C1 segment of cervical spinal cord (tissue), 14 donors: ENCODE results near the gene CEP72.
"Not testable (repeated sequence)": the region's sequence is repeated elsewhere in the genome, so short reads cannot be mapped to it uniquely, and the experiment has no call there.

ENCODE experiments used
- DNase-seq, 14 donors: peaks; one replicate each; lab custom pipeline; 2025; lab: John Stamatoyannopoulos, UW

Gene CEP72

DNA sequence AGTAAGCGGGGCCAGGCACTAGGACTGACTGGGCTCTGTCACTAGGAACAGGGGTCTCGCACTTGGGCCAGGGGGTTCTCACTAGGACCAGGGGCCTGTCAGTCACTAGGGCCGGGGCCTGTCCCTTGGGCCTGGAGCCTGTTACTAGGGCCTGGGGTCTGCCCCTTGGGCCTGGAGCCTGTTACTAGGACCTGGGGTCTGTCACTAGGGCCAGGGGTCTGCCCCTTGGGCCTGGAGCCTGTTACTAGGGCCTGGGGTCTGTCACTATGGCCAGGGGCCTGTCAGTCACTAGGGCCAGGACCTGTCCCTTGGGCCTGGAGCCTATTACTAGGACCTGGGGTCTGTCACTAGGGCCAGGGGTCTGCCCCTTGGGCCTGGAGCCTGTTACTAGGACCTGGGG, 70.1 kb downstream of the CEP72 start:
- DNase-seq: not testable (repeated sequence)

DNA sequence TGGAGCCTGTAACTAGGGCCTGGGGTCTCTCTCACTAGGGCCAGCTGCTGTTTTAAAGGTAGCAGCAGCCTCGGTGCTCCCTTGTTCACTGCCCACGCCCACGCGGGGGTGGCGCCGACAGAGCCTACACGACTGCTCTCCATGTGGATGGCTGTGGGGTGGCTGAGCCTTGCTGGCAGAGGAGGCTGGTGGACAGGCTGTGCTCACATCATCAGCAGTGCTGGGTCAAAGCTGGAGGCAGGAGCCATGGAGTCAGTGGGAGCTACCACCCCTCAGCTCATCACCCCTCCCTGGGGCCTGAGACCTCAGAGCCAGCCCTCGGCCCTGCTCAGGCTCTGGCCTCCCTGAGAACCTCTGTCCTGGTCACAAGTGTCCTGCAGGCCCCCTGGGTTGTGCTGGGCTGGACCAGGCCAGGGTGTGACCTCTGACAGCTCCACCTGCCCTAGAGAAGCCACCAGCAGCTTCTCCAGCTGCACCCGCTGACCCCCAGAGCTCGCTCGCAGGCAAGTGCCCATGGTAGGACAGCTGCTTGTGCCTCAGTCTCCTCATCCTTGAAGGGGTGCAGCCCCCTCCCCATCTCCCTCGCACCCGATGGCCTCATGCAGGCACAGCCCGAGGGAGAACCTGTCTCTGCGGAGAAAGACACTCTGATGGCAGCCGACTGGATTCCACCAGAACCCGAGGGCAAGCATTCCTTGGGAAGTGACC, 70.7 kb downstream of the CEP72 start:
- DNase-seq: not testable (repeated sequence)

DNA sequence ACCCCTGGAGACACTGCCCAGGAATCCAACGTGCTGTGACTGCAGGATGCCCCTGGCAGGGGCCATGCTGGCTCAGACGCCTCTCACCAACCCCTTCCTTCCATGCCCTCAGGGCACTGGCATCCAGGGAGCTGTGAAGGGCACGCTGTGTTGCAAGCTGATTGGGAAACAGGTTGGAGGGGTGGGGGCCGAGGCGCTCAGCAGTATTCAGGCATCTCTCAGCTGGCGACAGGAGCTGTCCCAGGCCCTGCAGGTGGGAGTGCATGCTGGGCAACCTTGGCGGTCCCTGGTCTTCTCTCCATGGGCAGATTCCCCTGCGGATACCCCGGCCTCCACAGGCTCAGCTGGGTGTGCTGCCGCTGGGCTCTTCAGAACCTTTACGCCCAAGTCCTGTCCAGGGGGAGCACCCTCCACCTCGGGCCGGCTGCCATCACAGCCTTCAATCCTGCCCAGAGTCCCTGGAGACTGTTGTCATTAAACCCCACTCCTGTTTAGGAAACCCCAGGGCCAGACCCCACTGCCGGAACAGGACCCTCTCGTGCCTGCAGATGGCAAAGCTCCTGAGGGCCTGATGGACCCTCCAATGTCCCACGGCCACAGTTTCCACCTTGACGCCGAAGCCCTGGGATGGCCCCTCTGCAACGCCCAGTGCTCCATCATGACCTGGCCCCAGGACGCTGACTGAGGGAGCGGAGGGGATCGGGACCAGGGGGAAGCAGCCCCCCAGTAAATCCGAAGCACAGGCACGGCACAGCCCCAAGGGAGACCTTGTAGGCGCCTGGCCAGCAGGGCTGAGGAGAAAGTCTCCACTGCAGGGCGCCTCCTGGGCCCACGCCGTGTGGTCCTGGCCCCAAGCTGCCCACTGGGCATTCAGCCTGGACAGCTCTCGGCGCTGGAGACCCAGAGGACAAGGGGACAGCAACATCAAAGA, 71.7 kb downstream of the CEP72 start:
- peak in 1 of 14 donors; percentile 53 for DNase-seq

DNA sequence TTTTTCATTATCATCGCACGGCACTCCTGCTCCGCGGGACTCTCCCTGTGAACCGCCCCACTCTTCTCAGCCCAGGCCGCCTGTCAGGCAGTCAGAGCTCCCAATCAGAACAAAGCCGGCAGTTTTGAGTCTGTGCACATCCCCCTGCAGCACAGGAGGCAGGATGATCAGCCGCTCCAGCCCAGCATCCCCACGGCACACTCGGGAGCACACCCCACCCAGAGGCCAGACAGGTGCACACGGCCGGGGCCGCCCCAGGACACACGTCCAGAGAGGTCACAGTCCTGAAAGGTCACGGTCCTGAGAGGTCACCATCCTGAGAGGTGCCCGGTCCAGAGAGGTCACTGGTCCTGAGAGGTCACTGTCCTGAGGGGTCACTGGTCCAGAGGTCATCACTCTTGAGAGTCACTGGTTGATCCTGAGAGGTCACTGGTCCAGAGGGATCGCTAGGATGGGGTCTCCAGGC, 72.6 kb downstream of the CEP72 start:
- DNase-seq: no peak

DNA sequence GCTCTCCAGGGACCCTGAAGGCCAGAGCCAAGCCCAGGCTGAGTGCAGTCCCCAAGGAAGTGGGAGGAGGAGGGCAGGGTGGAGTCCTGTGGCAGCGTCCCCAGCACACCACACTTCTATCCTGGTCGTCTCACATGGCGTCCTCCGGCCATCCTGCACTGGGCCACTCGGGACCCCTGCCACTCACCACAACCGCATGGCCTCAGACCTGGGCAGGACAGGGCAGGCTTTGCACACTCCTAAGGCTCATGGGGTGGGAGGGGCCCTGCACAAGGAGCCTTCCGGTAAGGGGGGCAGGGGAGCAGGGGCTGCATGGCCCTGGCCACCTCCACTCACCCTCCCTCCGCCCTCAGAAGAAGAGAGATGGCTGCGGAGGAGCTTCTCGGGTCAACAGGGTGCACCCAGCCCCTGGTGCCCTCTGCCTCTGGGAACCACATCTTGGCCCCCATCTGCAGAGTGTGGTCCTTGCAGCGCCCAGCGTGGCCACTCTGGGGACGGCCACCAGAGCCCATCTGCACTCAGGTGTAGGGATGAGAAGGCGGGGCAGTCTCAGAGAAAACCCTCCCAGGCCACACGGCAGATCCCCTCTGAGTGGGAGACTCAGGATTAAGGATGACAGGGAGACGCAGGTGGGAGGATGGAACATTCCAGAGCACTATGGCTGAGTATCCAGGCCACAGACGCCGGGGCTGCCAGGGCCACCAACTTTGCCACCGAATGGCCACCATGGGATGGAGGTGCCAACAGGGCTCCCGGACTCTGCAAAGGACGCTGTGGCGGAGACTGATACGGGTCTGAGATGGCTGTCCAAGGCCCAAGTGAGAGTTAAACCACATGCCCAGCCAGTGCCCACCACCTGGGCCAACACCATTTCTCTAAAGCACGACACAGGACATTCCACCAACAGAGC, 73.4 kb downstream of the CEP72 start:
- DNase-seq: no peak

DNA sequence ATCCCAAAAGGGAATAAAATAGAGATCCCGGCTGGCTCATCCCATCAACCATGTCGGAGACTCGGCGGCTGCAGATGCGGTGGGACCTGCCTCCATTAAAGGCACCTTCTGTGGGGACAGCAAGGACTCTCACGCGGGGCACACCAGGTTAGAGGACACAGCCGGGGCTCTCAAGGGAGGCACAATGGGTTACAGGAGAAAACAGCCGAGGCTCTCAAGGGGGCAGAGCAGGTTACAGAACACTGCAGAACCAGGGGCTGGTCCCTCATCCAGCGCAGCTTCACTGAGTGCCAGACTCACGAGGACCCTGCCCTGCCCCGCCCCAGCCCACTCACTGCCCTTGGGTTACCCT, 74.0 kb downstream of the CEP72 start:
- not testable (repeated sequence) for DNase-seq

DNA sequence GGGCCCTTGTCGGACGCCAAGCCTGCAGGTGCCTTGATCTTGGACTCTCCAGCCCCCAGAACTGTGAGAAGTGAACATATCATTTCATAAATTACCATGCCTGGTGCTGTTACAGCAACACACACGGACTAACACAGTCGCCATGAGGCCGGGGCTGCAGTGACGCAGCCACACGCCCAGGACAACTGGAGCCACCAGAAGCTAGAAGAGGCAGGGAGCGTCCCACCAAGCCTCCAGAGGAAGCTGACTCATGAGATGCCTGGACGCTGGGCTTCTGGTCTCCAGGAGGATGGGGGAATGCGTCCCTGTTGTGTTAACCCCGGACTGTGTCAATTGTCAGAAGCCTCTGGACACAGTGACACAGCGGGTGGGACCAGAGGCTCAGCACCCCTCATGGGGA, 74.8 kb downstream of the CEP72 start:
- DNase-seq: not testable (repeated sequence)

DNA sequence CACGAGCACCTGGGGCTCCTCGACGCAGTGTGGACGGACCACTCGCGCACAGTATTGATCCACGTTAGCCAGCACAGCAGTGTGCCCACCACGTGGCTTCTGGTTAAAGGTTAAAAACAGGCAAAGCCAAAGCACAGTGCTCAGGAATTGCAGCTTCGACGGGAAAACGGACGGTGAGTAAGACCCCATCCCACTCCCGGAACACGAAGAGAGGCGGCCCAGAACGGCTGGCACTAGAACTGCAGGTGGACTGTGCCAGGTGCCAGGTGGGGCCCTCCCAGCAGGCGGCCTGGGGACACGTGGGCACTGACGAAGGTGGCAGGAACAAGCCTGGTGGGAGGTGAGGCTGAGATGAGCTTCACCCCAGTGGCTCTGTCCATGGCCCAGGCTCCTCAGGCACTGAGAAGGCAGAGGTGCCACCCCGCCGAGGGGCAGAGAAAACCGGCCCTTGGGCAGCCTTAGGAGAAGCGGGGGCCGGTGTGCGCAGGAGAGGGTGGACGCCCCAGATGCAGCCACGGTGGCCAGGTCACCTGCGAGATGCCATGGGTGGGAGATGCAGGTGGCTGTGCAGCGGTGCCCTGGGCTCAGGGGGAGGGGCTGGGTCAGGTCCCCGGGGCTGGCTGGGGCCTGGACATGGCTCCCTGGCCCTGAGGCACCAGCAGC, 76.3 kb downstream of the CEP72 start:
- DNase-seq: not testable (repeated sequence)

DNA sequence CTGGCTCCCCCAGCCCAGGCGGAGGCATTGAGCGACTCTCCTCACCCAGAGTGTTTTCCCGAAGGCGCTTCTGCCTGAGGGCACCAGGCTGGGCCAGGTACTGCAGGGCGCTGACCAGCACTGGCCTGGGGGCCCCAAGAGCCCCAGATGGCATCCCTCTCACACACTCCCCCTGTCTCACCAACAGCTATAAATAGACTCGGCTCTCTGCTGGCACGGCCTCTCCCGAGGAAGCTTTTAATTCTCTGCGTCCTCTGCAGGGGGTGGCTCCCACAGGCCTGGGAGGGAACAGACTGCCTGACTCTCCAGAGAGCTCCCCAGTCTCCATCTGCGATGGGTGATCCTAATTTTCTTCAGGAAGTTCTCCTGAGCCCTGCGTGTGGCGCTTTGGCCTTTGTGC, 78.2 kb downstream of the CEP72 start:
- not testable (repeated sequence) for DNase-seq

DNA sequence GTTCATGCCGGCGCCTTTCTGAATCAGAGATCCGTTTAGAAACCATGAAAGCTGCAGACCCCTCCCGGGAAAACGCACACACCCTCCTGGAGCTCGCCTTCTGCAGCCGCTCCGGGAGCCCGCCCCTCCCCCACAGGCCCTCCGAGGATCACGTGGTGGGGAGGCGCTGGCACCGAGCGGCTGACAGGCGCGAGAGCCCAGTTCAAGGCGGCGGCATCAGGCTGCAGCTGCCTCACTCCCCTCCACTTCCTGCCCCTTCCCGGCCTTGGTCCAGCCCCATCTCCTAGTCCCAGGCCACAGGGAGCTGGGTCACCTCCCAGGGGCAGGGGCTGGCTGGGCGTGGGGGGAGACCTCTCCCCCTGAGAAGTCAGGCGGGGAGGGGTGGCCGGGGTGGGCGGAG, 78.9 kb downstream of the CEP72 start:
- not testable (repeated sequence) for DNase-seq

DNA sequence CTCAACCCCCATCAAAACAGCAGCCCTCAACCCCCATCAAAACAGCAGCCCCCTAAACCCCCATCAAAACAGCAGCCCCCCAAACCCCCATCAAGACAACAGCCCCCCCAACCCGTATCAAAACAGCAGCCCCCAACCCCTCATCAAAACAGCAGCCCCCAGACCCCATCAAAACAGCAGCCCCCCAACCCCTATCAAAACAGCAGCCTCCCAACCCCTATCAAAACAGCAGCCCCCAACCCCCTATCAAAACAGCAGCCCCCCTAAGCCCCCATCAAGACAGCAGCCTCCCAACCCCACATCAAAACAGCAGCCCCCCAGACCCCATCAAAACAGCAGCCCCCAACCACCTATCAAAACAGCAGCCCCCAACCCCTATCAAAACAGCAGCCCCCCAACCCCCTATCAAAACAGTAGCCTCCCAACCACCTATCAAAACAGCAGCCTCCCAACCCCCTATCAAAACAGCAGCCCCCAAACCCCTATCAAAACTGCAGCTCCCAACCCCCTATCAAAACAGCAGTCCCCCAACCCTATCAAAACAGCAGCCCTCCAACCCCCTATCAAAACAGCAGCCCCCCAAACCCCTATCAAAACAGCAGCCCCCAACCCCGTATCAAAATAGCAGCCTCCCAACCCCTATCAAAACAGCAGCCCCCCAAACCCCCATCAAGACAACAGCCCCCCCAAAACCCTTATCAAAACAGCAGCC, 79.8 kb downstream of the CEP72 start:
- DNase-seq: no peak

DNA sequence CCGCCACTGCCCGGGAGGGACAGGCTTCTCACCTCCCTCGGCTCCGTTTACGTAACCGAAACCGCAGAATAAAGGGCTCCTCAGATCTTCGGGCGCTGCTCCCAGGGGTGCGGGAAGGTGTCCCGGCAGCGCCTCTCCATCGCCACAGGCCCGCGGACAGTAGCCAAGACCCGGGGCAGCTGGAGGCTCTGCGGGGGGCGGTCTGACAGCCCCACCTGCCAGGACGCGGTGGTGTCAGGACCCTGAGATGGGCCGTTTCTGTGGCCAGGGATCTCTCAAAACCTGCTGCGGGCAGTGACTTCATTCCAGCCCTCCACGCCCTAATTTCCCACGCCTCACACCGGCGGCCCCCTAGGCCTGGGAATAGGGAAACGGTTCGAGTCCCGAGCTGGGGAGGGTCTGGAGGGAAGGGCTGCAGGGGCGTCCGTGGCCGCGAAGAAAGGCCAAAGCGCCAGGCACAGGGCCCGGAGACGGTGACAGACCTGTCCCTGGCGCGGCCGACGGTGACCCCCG, 80.4 kb downstream of the CEP72 start:
- not testable (repeated sequence) for DNase-seq

DNA sequence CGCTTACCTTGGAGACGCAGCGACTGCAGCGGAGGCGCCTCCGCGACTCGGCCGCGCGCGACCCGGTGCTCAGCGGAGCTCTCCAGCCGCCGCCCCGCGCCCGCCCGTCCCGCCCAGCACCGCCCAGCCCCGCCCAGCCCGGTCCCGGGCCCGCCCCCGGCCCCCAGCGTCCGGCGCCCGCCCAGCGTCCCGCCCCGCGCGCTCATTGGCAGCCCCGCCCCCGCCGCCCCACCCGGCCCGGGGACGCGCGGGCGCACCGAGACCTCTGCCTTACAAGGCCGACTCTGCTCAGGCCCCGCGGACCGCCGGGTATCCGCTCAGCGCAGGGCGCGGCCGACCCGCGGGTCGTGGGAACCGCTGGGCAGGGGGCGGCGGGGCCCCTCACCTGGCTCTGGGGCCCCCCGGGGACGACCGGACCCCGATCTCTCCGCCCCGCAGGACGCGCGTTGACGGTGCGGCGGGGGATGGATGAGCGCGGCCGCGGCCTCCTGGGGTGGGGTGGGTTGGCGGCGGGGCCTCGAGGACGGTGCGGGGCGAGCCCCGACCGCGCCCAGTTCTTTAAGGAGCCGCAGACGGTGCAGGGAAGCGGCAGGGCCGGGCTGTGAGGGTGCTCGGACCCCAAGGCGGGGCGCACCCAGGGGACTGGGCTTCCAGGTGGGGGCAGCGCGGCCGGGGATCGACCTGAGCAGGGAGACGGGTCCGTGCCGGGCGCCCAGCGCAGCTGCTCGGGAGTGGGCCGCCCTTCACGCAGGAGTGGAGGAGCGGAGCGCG, 81.3 kb downstream of the CEP72 start, which contains the start of gene TPPP:
TPPP (minus strand) TSS at position 82 of the 771 bp plus-strand sequence. CDS start 15,292 bp downstream, outside the sequence.
- peak in 13 of 14 donors; percentile 51 to 90 (median 83) for DNase-seq

DNA sequence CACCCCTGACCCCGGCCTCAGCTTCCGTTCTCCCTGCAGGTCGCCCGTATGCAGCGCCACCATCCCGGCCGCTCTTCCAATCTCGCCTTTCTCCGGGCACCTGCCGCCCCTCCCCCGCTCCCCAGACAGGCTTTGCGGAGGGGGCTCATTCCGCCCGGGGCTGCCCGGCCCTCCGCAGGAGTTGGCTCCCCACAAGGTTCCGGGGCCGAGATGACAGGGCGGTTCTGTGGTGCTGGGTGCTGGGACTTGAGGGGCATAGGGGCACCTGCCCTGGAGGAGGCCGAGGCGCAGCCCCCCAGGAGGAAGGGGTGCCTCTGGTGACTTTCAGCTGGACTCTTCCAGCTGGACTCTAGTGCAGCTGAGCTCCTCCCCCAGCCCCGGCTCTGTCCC, 81.9 kb downstream of the CEP72 start:
- DNase-seq: not testable (repeated sequence)

DNA sequence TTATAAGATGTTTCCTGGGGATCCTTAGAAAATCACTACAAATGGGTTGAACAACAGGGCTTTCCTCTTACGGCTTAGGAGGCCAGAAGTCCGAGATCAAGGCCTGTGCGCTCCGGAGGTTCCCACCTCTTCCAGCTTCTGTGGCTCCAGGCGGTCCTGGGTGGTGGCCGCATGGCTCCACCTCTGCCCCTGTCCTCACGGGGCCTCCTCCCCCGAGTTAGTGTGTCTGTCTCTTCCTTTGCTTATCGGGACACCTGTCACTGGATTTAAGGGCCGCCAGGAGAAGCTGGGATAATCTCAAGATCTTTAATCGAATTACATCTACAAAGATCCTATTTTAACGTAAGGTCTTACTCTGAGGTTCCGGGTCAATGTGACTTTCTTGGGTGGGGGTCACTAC, 83.3 kb downstream of the CEP72 start:
- not testable (repeated sequence) for DNase-seq

DNA sequence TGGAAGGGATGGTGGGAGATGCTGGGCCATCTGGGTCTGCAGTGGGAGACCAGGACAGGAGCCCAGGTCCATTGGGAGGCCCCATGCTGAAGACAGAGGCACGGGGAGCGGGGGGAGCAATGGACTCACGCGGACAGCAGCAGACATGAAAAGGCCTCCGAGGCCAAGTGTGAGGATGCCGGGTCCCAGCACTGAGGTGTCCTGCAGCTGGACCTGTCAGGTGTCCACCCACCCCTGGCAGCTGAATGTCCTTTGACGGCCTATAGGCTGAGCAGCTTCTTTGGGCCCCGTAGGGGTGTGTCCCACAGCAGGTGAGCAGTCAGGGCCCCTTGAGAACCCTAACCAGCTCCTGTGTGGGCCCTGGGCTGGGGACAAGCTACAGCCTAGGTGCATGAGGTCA, 84.1 kb downstream of the CEP72 start:
- DNase-seq: not testable (repeated sequence)

DNA sequence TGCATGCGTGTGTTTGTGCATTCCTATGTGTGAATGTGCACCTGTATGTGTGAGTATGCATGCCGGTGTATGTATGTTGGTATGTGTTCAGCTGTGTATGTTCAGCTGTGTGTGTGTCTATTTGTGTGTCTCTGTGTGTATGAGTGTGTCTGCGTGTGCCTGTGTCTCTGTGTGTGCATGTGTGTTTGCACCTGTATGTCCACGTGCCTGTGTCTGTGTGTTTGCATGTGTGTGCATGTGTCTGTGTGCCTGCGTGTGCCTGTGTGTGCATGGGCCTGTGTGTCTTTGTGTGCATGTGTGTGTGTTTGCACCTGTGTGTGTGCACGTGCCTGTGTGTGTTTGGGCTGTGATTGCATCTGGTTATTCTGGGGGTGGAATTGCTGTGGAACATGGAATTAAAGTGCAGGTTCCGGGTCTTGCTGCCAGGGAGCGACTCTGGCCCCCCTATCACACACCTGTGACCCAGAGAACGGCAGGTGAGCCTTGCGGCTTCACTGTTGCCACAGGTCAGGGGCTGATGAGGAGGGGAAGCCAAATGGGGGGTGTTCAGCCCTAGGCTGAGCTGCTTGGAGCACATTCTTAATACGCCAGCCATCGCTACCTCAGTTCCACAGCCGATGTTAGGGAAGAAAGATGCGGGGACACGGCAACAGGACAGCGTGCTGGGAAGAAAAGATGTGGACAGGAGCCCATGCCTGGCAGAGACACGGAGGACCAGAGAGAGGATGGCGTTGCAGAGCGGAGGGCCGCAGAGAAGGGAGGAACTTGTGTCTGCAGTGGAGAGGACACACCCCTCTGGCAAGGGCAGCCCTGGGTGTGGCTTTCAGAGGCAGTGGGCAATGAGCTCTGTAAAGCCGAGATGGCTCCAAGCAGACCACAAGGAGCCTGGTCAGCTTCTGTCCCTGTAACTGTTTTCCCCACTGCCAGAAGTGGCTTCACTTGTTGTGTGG, 84.9 kb downstream of the CEP72 start:
- DNase-seq: not testable (repeated sequence)
